PC-3 (cell line): ENCODE measurements around the gene SCYGR7. TPM values are rescaled to one million over a fixed set of nuclear protein-coding genes. Genes with fewer than 3 reads are reported as not detected.
"Not testable (repeated sequence)": the region's sequence is repeated elsewhere in the genome, so short reads cannot be mapped to it uniquely, and the experiment has no call there.

ENCODE experiments used
- ATAC-seq: fragments of 200-7000 bp; cut with Tn5 transposase; 2 replicates; pipeline ENCODE4 v1.9.1; 2020; ENCODE audit warnings: mild to moderate bottlenecking, moderate library complexity
- BruUV-seq: library from RNA; stranded (reverse); fragments of 400-500 nt; replicated peaks from 2 replicates; lab custom pipeline; 2021; lab: Mats Ljungman, UMichigan
- CTCF ChIA-PET: fragments of 300-600 bp; sonication (Branson Sonifier 250); formaldehyde crosslinking; loops from one replicate; lab custom pipeline; 2022; ENCODE audit warnings: antibody characterized with exemption; lab: Charles Lee
- POLR2A ChIA-PET: fragments of 300-600 bp; sonication (Branson Sonifier 250); formaldehyde crosslinking; loops from one replicate; lab custom pipeline; 2022; ENCODE audit warnings: antibody characterized with exemption; ENCODE audit not compliant: unreplicated experiment; lab: Charles Lee
- DNase-seq: peaks from one replicate; pipeline ENCODE4 v3.0.0-alpha.2; 2015
- H2AFZ ChIP-seq: fragments of 300-600 bp; sonication (generic); 2 replicates; pipeline ENCODE4 v1.6.0; 2016; ENCODE audit warnings: antibody characterized with exemption, low read length
- H3F3A ChIP-seq: fragments of 300-600 bp; sonication (generic); one replicate; pipeline ENCODE4 v1.6.0; 2017; ENCODE audit warnings: antibody characterized with exemption, low read length, control low read depth, mild to moderate bottlenecking; ENCODE audit not compliant: unreplicated experiment
- H3K27ac ChIP-seq: fragments of 300-600 bp; sonication (generic); 2 replicates; pipeline ENCODE4 v1.5.1; 2016; ENCODE audit warnings: mild to moderate bottlenecking, low read length
- H3K27me3 ChIP-seq: fragments of 300-600 bp; sonication (generic); 2 replicates; pipeline ENCODE4 v1.6.1; 2016; ENCODE audit warnings: low read length, mixed read lengths
- H3K36me3 ChIP-seq: fragments of 300-600 bp; sonication (generic); 2 replicates; pipeline ENCODE4 v1.6.1; 2016; ENCODE audit warnings: low read depth, mixed run types, low read length, mixed read lengths
- H3K4me1 ChIP-seq: fragments of 300-600 bp; sonication (generic); 2 replicates; pipeline ENCODE4 v1.5.1; 2016; ENCODE audit warnings: low read length; ENCODE audit not compliant: insufficient read depth
- H3K4me2 ChIP-seq: fragments of 300-600 bp; sonication (generic); 2 replicates; pipeline ENCODE4 v1.6.0; 2016; ENCODE audit warnings: low read length
- H3K4me3 ChIP-seq: fragments of 300-600 bp; sonication (generic); 2 replicates; pipeline ENCODE4 v1.5.1; 2016; ENCODE audit warnings: mild to moderate bottlenecking, low read length, mixed read lengths
- H3K79me2 ChIP-seq: fragments of 300-600 bp; sonication (generic); 2 replicates; pipeline ENCODE4 v1.6.1; 2017; ENCODE audit warnings: low read length, mixed read lengths
- H3K9ac ChIP-seq: fragments of 300-600 bp; sonication (generic); 2 replicates; pipeline ENCODE4 v1.6.0; 2016; ENCODE audit warnings: mild to moderate bottlenecking, low read length
- H3K9me2 ChIP-seq: fragments of 300-600 bp; sonication (generic); replicated peaks from 2 replicates; pipeline ENCODE4 v1.6.1; 2016; ENCODE audit warnings: mixed run types, low read length, mixed read lengths
- H3K9me3 ChIP-seq: fragments of 300-600 bp; sonication (generic); 2 replicates; pipeline ENCODE4 v1.6.1; 2016; ENCODE audit warnings: low read length, mixed read lengths
- H4K20me1 ChIP-seq: fragments of 300-600 bp; sonication (generic); 2 replicates; pipeline ENCODE4 v1.6.1; 2016; ENCODE audit warnings: low read length, mixed read lengths
- EZH2 ChIP-seq: fragments of 300-600 bp; sonication (generic); IDR thresholded peaks from one replicate; pipeline ENCODE4 v1.6.1; 2017; ENCODE audit warnings: antibody characterized with exemption, mild to moderate bottlenecking, low read length; ENCODE audit not compliant: unreplicated experiment
- EZH2phosphoT487 ChIP-seq: fragments of 300-600 bp; sonication (generic); IDR thresholded peaks from 2 replicates; pipeline ENCODE4 v1.6.1; 2018; ENCODE audit warnings: mild to moderate bottlenecking, antibody characterized with exemption, low read length, borderline replicate concordance
- intact Hi-C: fragments of 100-400 bp; cut with micrococcal nuclease; formaldehyde crosslinking; loops from 2 replicates; pipeline ENCODE4 v1.9.0; 2023
- total RNA-seq: library from RNA; depleted of rRNA; stranded (reverse); fragments of >200 nt; gene quantifications from 2 replicates; pipeline ENCODE4 v1.2.3, GENCODE V29; 2014
- TF ChIP-seq, protein P1 (sequence below): fragments of 300-600 bp; sonication (generic); conservative IDR thresholded peaks from 2 replicates; pipeline ENCODE4 v1.5.1; 2017; ENCODE audit warnings: antibody characterized with exemption, low read depth, mild to moderate bottlenecking, low read length

SCYGR7 gene
- total RNA-seq, 1 experiment from 2014 or later: not detected

- no peak within 1 kb of the TSS for H3K4me2 ChIP-seq
- no peaks in the 10 kb centered on the region for H4K20me1 ChIP-seq
- DNase-seq (no peak), ATAC-seq (no peak)
- H3K4me3 ChIP-seq: no peak within 1 kb of the TSS
- no peaks in the 10 kb centered on the region for H3K4me1 ChIP-seq
- no peak within 1 kb of the TSS for H3K27ac ChIP-seq
- CTCF ChIA-PET: no interaction called here
- H3K9me3 ChIP-seq: no peaks in the 10 kb centered on the region
- intact Hi-C loops: no loop called here
- no peaks in the 10 kb centered on the region for H3K36me3 ChIP-seq
- H3K9ac ChIP-seq: no peak within 1 kb of the TSS
- no peaks in the 10 kb centered on the region for H3F3A ChIP-seq
- no peaks in the 10 kb centered on the region for H3K79me2 ChIP-seq
- no peaks in the 10 kb centered on the region for H3K27me3 ChIP-seq
- POLR2A ChIA-PET: no interaction called here
- H2AFZ ChIP-seq: no peak within 1 kb of the TSS; the same call in 1 of the 2 replicates
- H3K9me2 ChIP-seq: no peaks in the 10 kb centered on the region
- no TSS peak for BruUV-seq
- TF ChIP-seq, protein P1, sequence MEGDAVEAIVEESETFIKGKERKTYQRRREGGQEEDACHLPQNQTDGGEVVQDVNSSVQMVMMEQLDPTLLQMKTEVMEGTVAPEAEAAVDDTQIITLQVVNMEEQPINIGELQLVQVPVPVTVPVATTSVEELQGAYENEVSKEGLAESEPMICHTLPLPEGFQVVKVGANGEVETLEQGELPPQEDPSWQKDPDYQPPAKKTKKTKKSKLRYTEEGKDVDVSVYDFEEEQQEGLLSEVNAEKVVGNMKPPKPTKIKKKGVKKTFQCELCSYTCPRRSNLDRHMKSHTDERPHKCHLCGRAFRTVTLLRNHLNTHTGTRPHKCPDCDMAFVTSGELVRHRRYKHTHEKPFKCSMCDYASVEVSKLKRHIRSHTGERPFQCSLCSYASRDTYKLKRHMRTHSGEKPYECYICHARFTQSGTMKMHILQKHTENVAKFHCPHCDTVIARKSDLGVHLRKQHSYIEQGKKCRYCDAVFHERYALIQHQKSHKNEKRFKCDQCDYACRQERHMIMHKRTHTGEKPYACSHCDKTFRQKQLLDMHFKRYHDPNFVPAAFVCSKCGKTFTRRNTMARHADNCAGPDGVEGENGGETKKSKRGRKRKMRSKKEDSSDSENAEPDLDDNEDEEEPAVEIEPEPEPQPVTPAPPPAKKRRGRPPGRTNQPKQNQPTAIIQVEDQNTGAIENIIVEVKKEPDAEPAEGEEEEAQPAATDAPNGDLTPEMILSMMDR: no peak
- TF ChIP-seq EZH2 (no peak), EZH2phosphoT487 (no peak)
These were observed 10.2 kb upstream of the SCYGR7 start, which contains the start of gene SLC19A3 for GRCh38 chr2:227717687-227718567. TSS of gene SLC19A3 (minus strand) at chr2:227718028. CDS start at chr2:227702318, 15,710 bp downstream.

DNA sequence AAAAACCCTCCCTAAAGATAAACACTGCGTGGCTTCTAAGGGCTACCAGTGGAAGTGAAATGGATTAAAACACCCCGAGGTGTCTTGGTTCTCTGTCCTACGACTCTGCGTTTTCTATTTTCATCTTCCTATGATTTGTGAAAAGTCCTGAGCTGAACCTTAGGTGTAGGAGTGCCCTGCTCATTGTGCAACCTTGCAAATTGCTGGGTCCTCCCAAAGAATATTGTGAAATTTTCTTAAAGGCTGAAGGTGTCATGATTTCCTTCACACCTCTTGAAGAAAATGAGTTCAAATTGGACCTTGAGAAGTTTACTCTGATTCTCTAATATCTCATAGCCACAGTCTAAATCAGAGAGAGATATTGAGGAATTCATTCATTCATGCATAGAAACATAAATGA, 8.5 kb upstream of the SCYGR7 start:
- no peaks in the 10 kb centered on the region for H3K36me3 ChIP-seq
- ATAC-seq (no peak), DNase-seq (no peak)
- H3K9me3 ChIP-seq: no peaks in the 10 kb centered on the region
- intact Hi-C loops: no loop called here
- H3F3A ChIP-seq: no peaks in the 10 kb centered on the region
- H2AFZ ChIP-seq: no peak overlapping the region
- no peaks in the 10 kb centered on the region for H4K20me1 ChIP-seq
- ChIA-PET CTCF (no interaction called here), POLR2A (no interaction called here)
- H3K4me2 ChIP-seq: no peak overlapping the region
- no peak for TF ChIP-seq EZH2
- TF ChIP-seq, protein P1: no peak
- TF ChIP-seq EZH2phosphoT487: no peak
- no peaks in the 10 kb centered on the region for H3K79me2 ChIP-seq
- H3K4me1 ChIP-seq: no peaks in the 10 kb centered on the region
- no peak overlapping the region for H3K4me3 ChIP-seq
- no peak overlapping the region for H3K27ac ChIP-seq
- H3K27me3 ChIP-seq: no peaks in the 10 kb centered on the region
- no peaks in the 10 kb centered on the region for H3K9me2 ChIP-seq
- BruUV-seq: no TSS peak
- H3K9ac ChIP-seq: no peak overlapping the region

DNA sequence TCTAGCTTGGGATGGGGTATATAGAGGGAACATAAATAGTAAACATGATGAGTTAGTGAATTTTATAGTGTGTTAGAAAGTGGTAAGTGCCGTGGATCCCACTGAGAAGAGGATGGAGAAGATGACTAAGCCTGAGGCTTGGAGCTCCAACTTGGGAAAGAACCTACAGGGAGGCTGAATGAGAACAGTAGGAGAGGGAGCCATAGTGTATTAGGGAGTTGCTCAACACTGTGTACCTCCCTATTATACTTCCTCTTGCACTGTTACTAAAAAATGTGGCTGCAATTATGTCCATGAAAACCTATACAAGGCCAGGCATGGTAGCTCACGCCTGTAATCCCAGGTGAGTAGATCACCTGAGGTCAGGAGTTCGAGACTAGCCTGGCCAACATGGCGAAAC, 7.5 kb upstream of the SCYGR7 start:
- intact Hi-C loops: no loop called here
- no peak overlapping the region for H3K9ac ChIP-seq
- no peak overlapping the region for H3K4me2 ChIP-seq
- no peak for DNase-seq
- H3K9me2 ChIP-seq: no peaks in the 10 kb centered on the region
- H3K36me3 ChIP-seq: no peaks in the 10 kb centered on the region
- H3K27me3 ChIP-seq: no peaks in the 10 kb centered on the region
- no peaks in the 10 kb centered on the region for H4K20me1 ChIP-seq
- no peak for TF ChIP-seq EZH2
- TF ChIP-seq, protein P1: no peak
- TF ChIP-seq EZH2phosphoT487: no peak
- ChIA-PET POLR2A (no interaction called here), CTCF (no interaction called here)
- no peak for ATAC-seq
- no peaks in the 10 kb centered on the region for H3K9me3 ChIP-seq
- H3F3A ChIP-seq: no peaks in the 10 kb centered on the region
- H3K79me2 ChIP-seq: no peaks in the 10 kb centered on the region
- H3K4me3 ChIP-seq: no peak overlapping the region
- no peak overlapping the region for H2AFZ ChIP-seq
- H3K4me1 ChIP-seq: no peaks in the 10 kb centered on the region
- BruUV-seq: no TSS peak
- H3K27ac ChIP-seq: no peak overlapping the region

GRCh38 chr2:227722821-227723220, 5.3 kb upstream of the SCYGR7 start:
- H3K9ac ChIP-seq, H3K36me3 ChIP-seq, H3K27ac ChIP-seq, CTCF ChIA-PET, H3K27me3 ChIP-seq, H3F3A ChIP-seq, ATAC-seq, H3K4me3 ChIP-seq, H2AFZ ChIP-seq, H3K4me1 ChIP-seq, DNase-seq, BruUV-seq, POLR2A ChIA-PET, intact Hi-C loops, H3K79me2 ChIP-seq, H3K9me3 ChIP-seq, H3K9me2 ChIP-seq, H4K20me1 ChIP-seq, H3K4me2 ChIP-seq: not testable (repeated sequence)
